GM10248 (cell line): ENCODE measurements around the gene SEMA3G.

Experiments
- CTCF ChIA-PET: fragments of 300-600 bp; sonication (Branson Sonifier 250); formaldehyde crosslinking; extraction: SDS; loops from one replicate; lab custom pipeline; 2021; ENCODE audit warnings: antibody characterized with exemption; lab: Yijun Ruan, JAX
- POLR2A ChIA-PET: fragments of 350-650 bp; sonication (Branson Sonifier 250); formaldehyde crosslinking; extraction: SDS; loops from one replicate; lab custom pipeline; 2020; ENCODE audit warnings: antibody characterized with exemption; lab: Yijun Ruan, JAX
- DNase-seq: peaks from one replicate; pipeline ENCODE4 v3.0.0; 2012; ENCODE audit errors: extremely low spot score
- TF ChIP-seq, protein P1 (sequence below): IDR thresholded peaks from 2 replicates; pipeline ENCODE4 v1.5.1; 2012; ENCODE audit warnings: mild to moderate bottlenecking, low read depth; ENCODE audit errors: extremely low read depth, missing control alignments, control extremely low read depth

Gene SEMA3G

DNA sequence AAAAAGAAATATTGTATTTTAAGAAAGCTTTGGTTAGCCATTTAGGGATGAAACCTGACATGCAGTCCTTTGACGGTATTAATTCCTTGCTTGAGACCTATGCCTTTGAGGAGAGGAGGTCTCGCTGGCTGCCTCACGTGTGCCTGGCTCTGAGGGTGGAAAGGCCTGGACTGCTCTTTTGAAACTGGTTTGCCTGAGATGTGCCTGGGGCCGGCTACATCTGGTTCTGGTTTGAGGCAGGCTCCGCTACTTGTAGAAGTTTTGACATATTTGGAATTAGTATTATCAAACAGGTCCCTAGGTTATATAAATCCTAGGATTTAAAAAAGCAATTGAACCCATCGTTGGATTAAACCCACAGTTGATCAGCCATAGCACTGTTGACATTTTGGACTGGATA lies 17.0 kb upstream of the SEMA3G start:
- POLR2A ChIA-PET: interaction anchor here (0.7 kb wide), 1 partner anchor 153 kb away, joined by 5 read pairs; no protein-coding TSS in a partner anchor
- DNase-seq: no peak
- TF ChIP-seq, protein P1, sequence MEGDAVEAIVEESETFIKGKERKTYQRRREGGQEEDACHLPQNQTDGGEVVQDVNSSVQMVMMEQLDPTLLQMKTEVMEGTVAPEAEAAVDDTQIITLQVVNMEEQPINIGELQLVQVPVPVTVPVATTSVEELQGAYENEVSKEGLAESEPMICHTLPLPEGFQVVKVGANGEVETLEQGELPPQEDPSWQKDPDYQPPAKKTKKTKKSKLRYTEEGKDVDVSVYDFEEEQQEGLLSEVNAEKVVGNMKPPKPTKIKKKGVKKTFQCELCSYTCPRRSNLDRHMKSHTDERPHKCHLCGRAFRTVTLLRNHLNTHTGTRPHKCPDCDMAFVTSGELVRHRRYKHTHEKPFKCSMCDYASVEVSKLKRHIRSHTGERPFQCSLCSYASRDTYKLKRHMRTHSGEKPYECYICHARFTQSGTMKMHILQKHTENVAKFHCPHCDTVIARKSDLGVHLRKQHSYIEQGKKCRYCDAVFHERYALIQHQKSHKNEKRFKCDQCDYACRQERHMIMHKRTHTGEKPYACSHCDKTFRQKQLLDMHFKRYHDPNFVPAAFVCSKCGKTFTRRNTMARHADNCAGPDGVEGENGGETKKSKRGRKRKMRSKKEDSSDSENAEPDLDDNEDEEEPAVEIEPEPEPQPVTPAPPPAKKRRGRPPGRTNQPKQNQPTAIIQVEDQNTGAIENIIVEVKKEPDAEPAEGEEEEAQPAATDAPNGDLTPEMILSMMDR: no peak
- CTCF ChIA-PET: interaction anchor here (1.2 to 7.9 kb wide), 3 partner anchors 8 to 15 kb away, joined by 3 to 60 read pairs (median 53); partner anchors contain the start of genes SEMA3G and TNNC1

DNA sequence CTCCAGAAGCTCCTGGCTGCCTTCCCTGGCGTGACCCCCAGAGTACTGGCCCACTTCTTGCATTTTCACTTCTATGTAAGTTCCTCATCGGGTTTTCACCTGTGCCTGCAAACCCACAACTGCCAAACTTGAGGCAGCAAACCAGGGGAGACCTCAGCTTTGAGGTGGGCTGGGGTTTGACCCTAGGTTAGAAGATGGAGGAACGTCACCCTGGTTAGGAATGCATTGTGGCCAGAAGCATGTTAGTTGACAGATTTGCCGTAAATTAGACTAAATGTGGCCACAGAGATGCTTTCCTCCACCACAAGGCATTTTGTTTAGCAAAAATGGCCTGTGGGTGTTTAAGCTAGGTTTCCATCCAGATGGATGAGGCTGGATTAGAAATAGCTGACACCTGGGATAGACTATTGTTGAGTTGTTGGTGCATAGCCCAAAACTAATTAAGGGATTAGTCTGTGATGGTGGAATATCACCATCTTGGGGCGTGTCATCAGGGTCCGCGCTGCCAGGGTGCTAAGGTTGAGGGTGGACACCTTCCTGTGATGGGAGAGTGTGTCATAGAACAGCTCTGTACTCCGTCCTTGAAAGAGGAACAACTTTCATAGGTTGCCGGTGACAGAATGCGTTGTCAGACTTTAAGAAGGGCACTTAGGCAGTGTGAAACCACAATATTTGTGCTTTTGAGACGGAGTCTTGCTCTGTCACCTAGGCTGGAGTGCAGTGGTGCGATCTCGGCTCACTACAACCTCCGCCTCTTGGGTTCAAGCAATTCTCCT lies 14.1 kb upstream of the SEMA3G start:
- CTCF ChIA-PET: interaction anchor here (1.0 to 7.9 kb wide), 4 partner anchors 12 to 47 kb away, joined by 4 to 60 read pairs (median 29); partner anchors contain the start of gene SEMA3G
- no peak for DNase-seq
- TF ChIP-seq, protein P1: no peak
- POLR2A ChIA-PET: interaction anchor here (1.1 kb wide), 1 partner anchor 77 kb away, joined by 3 read pairs; the partner anchor contains the start of gene UQCC5

DNA sequence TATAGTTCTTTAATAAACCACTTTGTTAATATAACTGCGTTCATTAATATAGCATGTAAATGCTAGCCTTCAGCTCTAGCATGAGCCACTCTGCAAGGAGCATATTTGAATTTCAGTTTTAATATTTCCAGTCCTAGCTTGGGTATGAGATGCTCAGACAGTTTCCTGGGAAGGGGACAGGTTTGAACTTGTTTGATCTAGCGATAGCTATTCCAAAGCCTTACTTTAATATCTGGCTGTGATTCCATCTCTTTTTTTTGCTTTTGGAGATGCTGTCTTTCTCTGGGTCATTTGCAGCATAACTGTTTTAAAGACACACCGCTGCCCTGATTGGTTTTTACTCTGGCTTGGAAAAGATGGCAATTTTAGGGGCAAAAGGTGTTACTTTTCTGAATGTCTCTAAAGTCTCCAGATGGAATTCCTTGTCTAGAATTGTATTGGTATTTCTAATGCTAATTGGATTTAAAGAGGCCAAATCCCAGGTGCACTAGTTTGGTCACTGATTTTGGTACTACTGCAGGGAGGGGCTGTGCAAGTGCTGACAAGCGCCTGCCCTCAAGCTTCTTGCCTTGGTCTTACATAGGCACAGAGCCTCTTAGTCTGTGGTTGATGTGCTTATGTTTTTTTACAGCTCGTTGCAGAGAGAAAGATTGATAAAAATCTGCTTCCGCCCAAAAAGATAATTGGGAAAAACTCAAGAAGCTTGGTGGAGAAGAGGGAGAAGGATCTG lies 13.3 kb upstream of the SEMA3G start:
- ChIA-PET POLR2A (interaction anchor here (1.1 kb wide), 1 partner anchor 78 kb away, joined by 3 read pairs; the partner anchor contains the start of gene UQCC5), CTCF (interaction anchor here (1.0 to 7.9 kb wide), 4 partner anchors 11 to 46 kb away, joined by 4 to 60 read pairs (median 29); partner anchors contain the start of gene SEMA3G)
- DNase-seq: no peak
- TF ChIP-seq, protein P1: no peak

DNA sequence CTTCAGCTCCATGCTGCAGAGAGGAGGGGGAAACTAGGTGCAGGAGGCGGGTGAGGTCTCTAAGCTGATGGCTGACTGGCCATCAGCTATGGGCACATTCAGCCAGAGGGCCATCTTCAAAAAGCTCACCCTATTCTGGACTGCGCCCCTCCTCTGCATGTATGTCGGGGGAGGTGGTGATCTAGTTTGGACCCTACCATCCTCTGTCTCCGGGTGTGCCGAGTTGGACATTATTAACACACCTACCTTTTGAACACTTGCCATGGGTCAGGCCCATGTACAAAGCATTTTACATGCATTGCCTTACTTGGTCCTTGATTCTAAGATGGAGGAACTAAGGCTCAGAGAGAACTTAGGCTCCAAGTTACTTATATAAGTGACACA lies 11.9 kb upstream of the SEMA3G start:
- ChIA-PET CTCF (interaction anchor here (1.7 to 7.9 kb wide), 3 partner anchors 10 to 44 kb away, joined by 5 to 60 read pairs (median 53); partner anchors contain the start of gene SEMA3G), POLR2A (no interaction called here)
- no peak for DNase-seq
- TF ChIP-seq, protein P1: no peak

DNA sequence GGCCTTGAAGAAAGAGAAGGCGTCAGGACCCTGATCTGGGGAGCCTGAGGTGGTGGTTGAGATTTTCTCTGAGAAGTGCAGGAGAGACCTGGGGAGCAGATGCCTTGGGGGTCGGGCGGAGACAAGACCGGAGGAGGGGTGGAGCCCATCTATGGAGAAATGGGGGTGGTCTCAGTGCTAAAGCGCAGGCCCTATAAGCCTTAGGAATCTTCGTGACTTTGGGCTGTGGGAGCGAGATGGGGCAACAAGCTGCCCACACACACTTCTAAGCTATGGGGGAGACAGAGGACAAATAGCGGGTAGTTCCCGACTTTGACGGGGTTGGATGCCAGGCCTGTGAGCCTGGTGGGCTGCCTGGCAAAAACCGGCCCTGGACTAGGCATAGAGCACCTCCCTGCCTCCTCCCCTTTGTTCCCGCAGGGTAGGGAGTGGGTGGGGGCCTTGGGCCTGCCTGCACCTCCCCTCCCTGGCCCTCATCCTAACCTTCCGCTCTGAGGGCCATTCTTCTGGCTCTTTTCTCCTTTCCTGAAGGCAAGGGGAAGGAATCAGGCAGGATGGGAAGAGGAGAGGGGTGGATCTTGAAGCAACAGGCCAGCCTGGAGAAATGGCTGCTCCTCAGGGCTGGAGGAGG lies 11.4 kb upstream of the SEMA3G start:
- CTCF ChIA-PET: interaction anchor here (1.7 to 7.9 kb wide), 3 partner anchors 9 to 44 kb away, joined by 5 to 60 read pairs (median 53); partner anchors contain the start of gene SEMA3G
- DNase-seq: no peak
- POLR2A ChIA-PET: no interaction called here
- TF ChIP-seq, protein P1: no peak
